WTC11 (cell line): Measurements from ENCODE around the gene CCDC157.

Experiments used
- ELF4 ChIP-seq: sonication (generic); formaldehyde crosslinking; IDR thresholded peaks from 2 replicates; pipeline ENCODE4 v1.8.1; 2022; ENCODE audit warnings: low read depth, mild to moderate bottlenecking, moderate library complexity, missing genetic modification reagents
- FOXJ3 ChIP-seq: sonication (generic); formaldehyde crosslinking; IDR thresholded peaks from 2 replicates; pipeline ENCODE4 v1.9.0; 2021; ENCODE audit warnings: missing genetic modification reagents, mild to moderate bottlenecking, borderline replicate concordance
- MYBL2 ChIP-seq: sonication (generic); formaldehyde crosslinking; IDR thresholded peaks from 2 replicates; pipeline ENCODE4 v1.8.1; 2023; ENCODE audit warnings: mild to moderate bottlenecking, moderate library complexity, missing genetic modification reagents
- TEAD1 ChIP-seq: sonication (generic); formaldehyde crosslinking; IDR thresholded peaks from 2 replicates; pipeline ENCODE4 v1.8.0; 2022; ENCODE audit warnings: mild to moderate bottlenecking, missing genetic modification reagents
- TEAD4 ChIP-seq: sonication (generic); formaldehyde crosslinking; IDR thresholded peaks from 2 replicates; pipeline ENCODE4 v1.8.0; 2022; ENCODE audit warnings: mild to moderate bottlenecking, missing genetic modification reagents
- ZNF232 ChIP-seq: sonication (generic); formaldehyde crosslinking; IDR thresholded peaks from 2 replicates; pipeline ENCODE4 v1.8.0; 2022; ENCODE audit warnings: mild to moderate bottlenecking, missing genetic modification reagents
- ZNF671 ChIP-seq: fragments of 250-450 bp; sonication (Bioruptor Pico); IDR thresholded peaks from 2 replicates; pipeline ENCODE4 v1.8.0; 2021; ENCODE audit warnings: mild to moderate bottlenecking
- TF ChIP-seq, protein P1 (sequence below): fragments of 200-600 bp; IDR thresholded peaks from 2 replicates; pipeline ENCODE4 v1.8.0; 2022; ENCODE audit warnings: antibody characterized with exemption
- TF ChIP-seq, protein P2 (sequence below): sonication (generic); formaldehyde crosslinking; IDR thresholded peaks from 2 replicates; pipeline ENCODE4 v1.8.0; 2023; ENCODE audit warnings: missing genetic modification reagents
- TF ChIP-seq, protein P3 (sequence below): sonication (generic); formaldehyde crosslinking; IDR thresholded peaks from 2 replicates; pipeline ENCODE4 v1.8.1; 2023; ENCODE audit warnings: mild to moderate bottlenecking, missing genetic modification reagents, moderate library complexity
- TF ChIP-seq, protein P4 (sequence below): sonication (generic); formaldehyde crosslinking; IDR thresholded peaks from 2 replicates; pipeline ENCODE4 v1.8.0; 2022; ENCODE audit warnings: mild to moderate bottlenecking, missing genetic modification reagents
- TF ChIP-seq, protein P5 (sequence below): sonication (generic); formaldehyde crosslinking; conservative IDR thresholded peaks from 2 replicates; pipeline ENCODE4 v1.8.1; 2022; ENCODE audit warnings: mild to moderate bottlenecking, missing genetic modification reagents

DNA sequence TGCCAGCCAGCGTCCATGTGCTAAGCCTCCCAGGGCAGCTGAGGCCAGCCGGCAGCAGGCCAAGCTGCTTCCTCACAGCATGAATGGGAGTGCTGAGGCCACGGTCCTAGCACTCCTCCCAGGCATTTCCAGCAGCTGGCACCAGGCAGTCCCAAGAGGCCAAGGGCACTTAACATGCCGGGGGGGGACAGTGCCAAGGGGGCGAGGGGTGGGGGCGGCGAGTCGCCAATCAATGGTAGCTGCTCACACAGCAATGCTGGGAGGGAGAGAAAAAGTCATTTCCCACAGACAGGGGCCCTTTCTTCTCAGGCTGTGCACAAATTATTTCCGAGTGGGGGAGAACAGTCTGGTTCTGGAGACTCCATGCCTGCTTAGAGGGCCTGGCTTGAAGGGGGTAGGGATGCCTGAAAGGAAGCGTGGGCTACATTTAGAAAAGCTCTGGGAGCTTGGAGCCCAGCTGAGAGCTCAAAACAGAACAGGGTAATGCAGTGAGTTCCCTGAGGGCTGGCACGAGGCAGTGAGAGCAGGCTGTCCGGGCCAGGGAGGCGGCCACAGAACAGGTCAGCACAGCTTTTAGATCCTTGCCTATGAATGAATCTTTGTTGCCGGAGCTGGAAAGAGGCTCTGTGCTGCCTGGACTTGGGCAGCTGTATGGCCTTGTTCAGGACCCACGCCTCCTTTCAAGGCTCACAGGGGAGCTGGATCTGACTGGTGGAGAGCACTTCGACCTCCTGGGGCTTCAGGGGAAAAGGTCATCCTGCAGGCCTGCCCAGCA lies 15.7 kb upstream of the CCDC157 start:
- TF ChIP-seq, protein P1, sequence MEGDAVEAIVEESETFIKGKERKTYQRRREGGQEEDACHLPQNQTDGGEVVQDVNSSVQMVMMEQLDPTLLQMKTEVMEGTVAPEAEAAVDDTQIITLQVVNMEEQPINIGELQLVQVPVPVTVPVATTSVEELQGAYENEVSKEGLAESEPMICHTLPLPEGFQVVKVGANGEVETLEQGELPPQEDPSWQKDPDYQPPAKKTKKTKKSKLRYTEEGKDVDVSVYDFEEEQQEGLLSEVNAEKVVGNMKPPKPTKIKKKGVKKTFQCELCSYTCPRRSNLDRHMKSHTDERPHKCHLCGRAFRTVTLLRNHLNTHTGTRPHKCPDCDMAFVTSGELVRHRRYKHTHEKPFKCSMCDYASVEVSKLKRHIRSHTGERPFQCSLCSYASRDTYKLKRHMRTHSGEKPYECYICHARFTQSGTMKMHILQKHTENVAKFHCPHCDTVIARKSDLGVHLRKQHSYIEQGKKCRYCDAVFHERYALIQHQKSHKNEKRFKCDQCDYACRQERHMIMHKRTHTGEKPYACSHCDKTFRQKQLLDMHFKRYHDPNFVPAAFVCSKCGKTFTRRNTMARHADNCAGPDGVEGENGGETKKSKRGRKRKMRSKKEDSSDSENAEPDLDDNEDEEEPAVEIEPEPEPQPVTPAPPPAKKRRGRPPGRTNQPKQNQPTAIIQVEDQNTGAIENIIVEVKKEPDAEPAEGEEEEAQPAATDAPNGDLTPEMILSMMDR: no peak
- TF ChIP-seq ELF4 (CRISPR knock-in tag): no peak
- TF ChIP-seq, protein P2, sequence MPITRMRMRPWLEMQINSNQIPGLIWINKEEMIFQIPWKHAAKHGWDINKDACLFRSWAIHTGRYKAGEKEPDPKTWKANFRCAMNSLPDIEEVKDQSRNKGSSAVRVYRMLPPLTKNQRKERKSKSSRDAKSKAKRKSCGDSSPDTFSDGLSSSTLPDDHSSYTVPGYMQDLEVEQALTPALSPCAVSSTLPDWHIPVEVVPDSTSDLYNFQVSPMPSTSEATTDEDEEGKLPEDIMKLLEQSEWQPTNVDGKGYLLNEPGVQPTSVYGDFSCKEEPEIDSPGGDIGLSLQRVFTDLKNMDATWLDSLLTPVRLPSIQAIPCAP (CRISPR knock-in tag): no peak
- TF ChIP-seq, protein P3, sequence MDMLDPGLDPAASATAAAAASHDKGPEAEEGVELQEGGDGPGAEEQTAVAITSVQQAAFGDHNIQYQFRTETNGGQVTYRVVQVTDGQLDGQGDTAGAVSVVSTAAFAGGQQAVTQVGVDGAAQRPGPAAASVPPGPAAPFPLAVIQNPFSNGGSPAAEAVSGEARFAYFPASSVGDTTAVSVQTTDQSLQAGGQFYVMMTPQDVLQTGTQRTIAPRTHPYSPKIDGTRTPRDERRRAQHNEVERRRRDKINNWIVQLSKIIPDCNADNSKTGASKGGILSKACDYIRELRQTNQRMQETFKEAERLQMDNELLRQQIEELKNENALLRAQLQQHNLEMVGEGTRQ (CRISPR knock-in tag): no peak
- no peak for TF ChIP-seq ZNF671 (CRISPR knock-in tag)
- no peak for TF ChIP-seq ZNF232
- TF ChIP-seq TEAD1: no peak
- TF ChIP-seq, protein P4, sequence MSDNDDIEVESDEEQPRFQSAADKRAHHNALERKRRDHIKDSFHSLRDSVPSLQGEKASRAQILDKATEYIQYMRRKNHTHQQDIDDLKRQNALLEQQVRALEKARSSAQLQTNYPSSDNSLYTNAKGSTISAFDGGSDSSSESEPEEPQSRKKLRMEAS (CRISPR knock-in tag): no peak
- no peak for TF ChIP-seq FOXJ3
- no peak for TF ChIP-seq MYBL2
- TF ChIP-seq, protein P5, sequence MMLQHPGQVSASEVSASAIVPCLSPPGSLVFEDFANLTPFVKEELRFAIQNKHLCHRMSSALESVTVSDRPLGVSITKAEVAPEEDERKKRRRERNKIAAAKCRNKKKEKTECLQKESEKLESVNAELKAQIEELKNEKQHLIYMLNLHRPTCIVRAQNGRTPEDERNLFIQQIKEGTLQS (CRISPR knock-in tag): no peak
- no peak for TF ChIP-seq TEAD4
